Measurements from ENCODE around the gene LRRC63. TPM values are rescaled to one million over a fixed set of nuclear protein-coding genes. Genes with fewer than 3 reads are reported as not detected.

Gene LRRC63
- total RNA-seq, 1 experiment from 2014 or later = not detected

DNA sequence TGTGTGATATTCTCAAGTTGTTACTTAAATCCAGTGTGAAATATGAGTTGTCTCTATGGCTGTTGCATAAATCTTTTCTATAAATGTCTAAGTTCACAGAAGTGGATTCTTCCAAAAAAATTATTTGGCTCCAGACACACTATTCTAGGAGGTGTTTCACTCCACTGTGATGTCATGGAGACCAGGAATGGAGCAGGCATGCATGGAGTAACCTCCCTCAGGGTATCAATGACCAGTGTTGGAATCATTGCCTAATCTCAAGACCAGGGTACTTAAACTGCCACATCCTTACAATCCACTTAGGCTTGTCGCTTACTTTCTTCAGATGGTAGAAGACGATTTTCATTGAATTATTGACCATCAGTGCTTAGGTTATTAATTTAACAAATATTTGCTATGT, 55.4 kb downstream of the LRRC63 start:
- no peaks in the 10 kb centered on the region for H3K4me1 Mint-ChIP-seq (ENCODE audit: low read depth, unreplicated experiment)
- CTCF ChIA-PET = no interaction called here
- TF ChIP-seq, protein P1, sequence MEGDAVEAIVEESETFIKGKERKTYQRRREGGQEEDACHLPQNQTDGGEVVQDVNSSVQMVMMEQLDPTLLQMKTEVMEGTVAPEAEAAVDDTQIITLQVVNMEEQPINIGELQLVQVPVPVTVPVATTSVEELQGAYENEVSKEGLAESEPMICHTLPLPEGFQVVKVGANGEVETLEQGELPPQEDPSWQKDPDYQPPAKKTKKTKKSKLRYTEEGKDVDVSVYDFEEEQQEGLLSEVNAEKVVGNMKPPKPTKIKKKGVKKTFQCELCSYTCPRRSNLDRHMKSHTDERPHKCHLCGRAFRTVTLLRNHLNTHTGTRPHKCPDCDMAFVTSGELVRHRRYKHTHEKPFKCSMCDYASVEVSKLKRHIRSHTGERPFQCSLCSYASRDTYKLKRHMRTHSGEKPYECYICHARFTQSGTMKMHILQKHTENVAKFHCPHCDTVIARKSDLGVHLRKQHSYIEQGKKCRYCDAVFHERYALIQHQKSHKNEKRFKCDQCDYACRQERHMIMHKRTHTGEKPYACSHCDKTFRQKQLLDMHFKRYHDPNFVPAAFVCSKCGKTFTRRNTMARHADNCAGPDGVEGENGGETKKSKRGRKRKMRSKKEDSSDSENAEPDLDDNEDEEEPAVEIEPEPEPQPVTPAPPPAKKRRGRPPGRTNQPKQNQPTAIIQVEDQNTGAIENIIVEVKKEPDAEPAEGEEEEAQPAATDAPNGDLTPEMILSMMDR (IDR thresholded peaks at IDR 0.05; ENCODE audit: insufficient read depth in 1 of 2, low read depth in 1 of 2, low read length in 1 of 2, severe bottlenecking in 1 of 2, unreplicated experiment in 1 of 2) = no peak
- POLR2A ChIA-PET = no interaction called here
- H3K4me1 ChIP-seq = no peaks in the 10 kb centered on the region
- no peaks in the 10 kb centered on the region for H3K36me3 Mint-ChIP-seq (ENCODE audit: insufficient read depth, unreplicated experiment)
- no peak overlapping the region for H3K27ac Mint-ChIP-seq (ENCODE audit: unreplicated experiment)
- no peaks in the 10 kb centered on the region for H3K36me3 ChIP-seq (ENCODE audit: control insufficient read depth, insufficient read depth, low read length)
- no peaks in the 10 kb centered on the region for H3K9me3 Mint-ChIP-seq (ENCODE audit: unreplicated experiment)
- H3K4me3 Mint-ChIP-seq (ENCODE audit: unreplicated experiment) = no peak overlapping the region
- intact Hi-C loops (cut with micrococcal nuclease; ENCODE audit: unreplicated experiment) = no loop called here
- BruUV-seq (replicated peaks) = no TSS peak
- DNase-seq = no peak
- peaks cover 16% of the 10 kb centered on the region for H3K27me3 Mint-ChIP-seq (ENCODE audit: insufficient read depth, unreplicated experiment)
- H3K27me3 ChIP-seq (replicated peaks; ENCODE audit: control insufficient read depth, insufficient read depth, low read length) = no peaks in the 10 kb centered on the region
- no peak overlapping the region for H3K4me3 ChIP-seq (ENCODE audit: low read depth, low read length)
- H3K9me3 ChIP-seq = no peaks in the 10 kb centered on the region

DNA sequence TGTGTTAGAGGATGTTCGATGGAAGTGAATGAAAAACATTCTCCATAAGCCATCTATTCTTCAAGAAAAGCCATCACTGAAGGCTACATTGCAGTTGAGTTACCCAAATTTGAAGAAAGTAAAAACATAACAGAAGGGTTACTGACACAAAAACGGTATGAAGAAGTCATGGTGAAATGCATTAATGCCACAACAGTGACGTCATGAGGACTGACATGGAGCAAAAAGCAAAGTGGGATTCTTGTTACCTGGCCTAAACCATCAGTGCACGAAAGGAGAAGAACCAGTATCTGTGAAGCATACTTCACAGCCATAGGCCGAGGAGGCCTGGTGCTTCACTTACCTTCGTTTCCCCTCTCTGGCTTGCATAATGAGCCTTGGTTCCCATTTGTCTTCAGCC, 58.7 kb downstream of the LRRC63 start:
- POLR2A ChIA-PET = no interaction called here
- no TSS peak for BruUV-seq (replicated peaks)
- no peaks in the 10 kb centered on the region for H3K36me3 Mint-ChIP-seq (ENCODE audit: insufficient read depth, unreplicated experiment)
- H3K9me3 Mint-ChIP-seq (ENCODE audit: unreplicated experiment) = no peaks in the 10 kb centered on the region
- Histone ChIP-seq H3K9me3 (no peaks in the 10 kb centered on the region), H3K4me1 (no peaks in the 10 kb centered on the region), H3K27me3 (replicated peaks; ENCODE audit: control insufficient read depth, insufficient read depth, low read length) (no peaks in the 10 kb centered on the region), H3K4me3 (ENCODE audit: low read depth, low read length) (no peak overlapping the region), H3K36me3 (ENCODE audit: control insufficient read depth, insufficient read depth, low read length) (no peaks in the 10 kb centered on the region)
- intact Hi-C loops (cut with micrococcal nuclease; ENCODE audit: unreplicated experiment) = no loop called here
- H3K4me3 Mint-ChIP-seq (ENCODE audit: unreplicated experiment) = no peak overlapping the region
- H3K27ac Mint-ChIP-seq (ENCODE audit: unreplicated experiment) = no peak overlapping the region
- CTCF ChIA-PET = no interaction called here
- H3K27me3 Mint-ChIP-seq (ENCODE audit: insufficient read depth, unreplicated experiment) = peaks cover 8% of the 10 kb centered on the region
- H3K4me1 Mint-ChIP-seq (ENCODE audit: low read depth, unreplicated experiment) = no peaks in the 10 kb centered on the region
- TF ChIP-seq, protein P1 (IDR thresholded peaks at IDR 0.05; ENCODE audit: insufficient read depth in 1 of 2, low read depth in 1 of 2, low read length in 1 of 2, severe bottlenecking in 1 of 2, unreplicated experiment in 1 of 2) = no peak
- DNase-seq = no peak

DNA sequence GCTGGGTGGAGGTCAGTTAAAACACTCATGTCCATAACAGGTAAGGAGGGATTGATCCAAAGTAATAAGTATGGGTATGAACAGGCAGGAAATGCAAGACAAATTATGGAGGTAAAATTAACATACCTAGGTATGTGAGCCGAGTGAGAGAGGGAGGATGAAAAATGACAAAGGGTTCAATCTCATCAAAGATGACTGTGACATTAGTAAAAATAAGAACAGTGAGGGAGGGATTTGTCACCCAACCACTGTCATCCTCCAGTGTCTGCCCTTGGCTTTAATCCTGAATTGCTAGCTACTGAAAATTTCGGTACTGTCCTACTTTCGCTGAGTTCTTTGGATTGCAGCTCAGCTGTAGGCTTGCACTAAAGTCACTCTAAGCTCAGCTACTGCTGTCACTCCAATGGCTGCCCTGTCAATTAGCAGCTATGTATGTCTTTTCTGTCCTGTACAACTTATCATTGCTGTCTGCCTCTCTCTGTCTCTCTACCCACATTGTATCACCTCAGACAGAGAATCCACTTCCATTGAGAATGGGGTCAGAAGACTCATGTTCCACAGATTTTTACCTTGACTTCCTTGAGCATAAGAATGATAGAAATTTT, 62.5 kb downstream of the LRRC63 start:
- BruUV-seq (replicated peaks) = no TSS peak
- no peaks in the 10 kb centered on the region for H3K27me3 ChIP-seq (replicated peaks; ENCODE audit: control insufficient read depth, insufficient read depth, low read length)
- CTCF ChIA-PET = interaction anchor here (0.6 kb wide), 1 partner anchor 35 kb away, joined by 4 read pairs; no protein-coding TSS in a partner anchor
- no peaks in the 10 kb centered on the region for H3K9me3 ChIP-seq
- Mint-ChIP-seq H3K4me1 (ENCODE audit: low read depth, unreplicated experiment) (peaks cover 7% of the 10 kb centered on the region), H3K4me3 (ENCODE audit: unreplicated experiment) (no peak overlapping the region), H3K9me3 (ENCODE audit: unreplicated experiment) (no peaks in the 10 kb centered on the region), H3K27ac (ENCODE audit: unreplicated experiment) (no peak overlapping the region), H3K36me3 (ENCODE audit: insufficient read depth, unreplicated experiment) (no peaks in the 10 kb centered on the region), H3K27me3 (ENCODE audit: insufficient read depth, unreplicated experiment) (no peaks in the 10 kb centered on the region)
- POLR2A ChIA-PET = interaction anchor here (0.7 kb wide), 1 partner anchor 84 kb away, joined by 6 read pairs; no protein-coding TSS in a partner anchor
- H3K36me3 ChIP-seq (ENCODE audit: control insufficient read depth, insufficient read depth, low read length) = no peaks in the 10 kb centered on the region
- H3K4me1 ChIP-seq = peaks cover 6% of the 10 kb centered on the region
- H3K4me3 ChIP-seq (ENCODE audit: low read depth, low read length) = no peak overlapping the region
- DNase-seq = no peak
- intact Hi-C loops (cut with micrococcal nuclease; ENCODE audit: unreplicated experiment) = no loop called here
- TF ChIP-seq, protein P1 (IDR thresholded peaks at IDR 0.05; ENCODE audit: insufficient read depth in 1 of 2, low read depth in 1 of 2, low read length in 1 of 2, severe bottlenecking in 1 of 2, unreplicated experiment in 1 of 2) = no peak

Measured in Caco-2 (cell line).